K562 (cell line): ENCODE data around the gene SHANK1. TPM values are rescaled to one million over a fixed set of nuclear protein-coding genes. Genes with fewer than 3 reads are reported as not detected.

Source experiments
- CBFB ChIP-seq: sonication (generic); formaldehyde crosslinking; IDR thresholded peaks from 2 replicates; pipeline ENCODE4 v1.4.0; 2020; ENCODE audit warnings: mild to moderate bottlenecking, missing genetic modification reagents
- CHD4 ChIP-seq: fragments of 200-600 bp; sonication (generic); IDR thresholded peaks from 3 replicates; pipeline ENCODE4 v1.6.1; 2012; ENCODE audit warnings: low read depth, mild to moderate bottlenecking, mixed read lengths, low read length, inconsistent platforms; ENCODE audit not compliant: insufficient read depth, insufficient replicate concordance, poor library complexity, severe bottlenecking
- FOXA1 ChIP-seq: fragments of 450-650 bp; IDR thresholded peaks from 2 replicates; pipeline ENCODE4 v1.6.1; 2016; ENCODE audit warnings: mild to moderate bottlenecking, borderline replicate concordance
- GABPB1 ChIP-seq: sonication (generic); formaldehyde crosslinking; IDR thresholded peaks from 2 replicates; pipeline ENCODE4 v1.8.0; 2022; ENCODE audit warnings: mild to moderate bottlenecking, missing genetic modification reagents
- RFX1 ChIP-seq: fragments of 450-650 bp; IDR thresholded peaks from 2 replicates; pipeline ENCODE4 v1.6.1; 2016; ENCODE audit warnings: mild to moderate bottlenecking, moderate library complexity
- RUNX1 ChIP-seq: sonication (generic); IDR thresholded peaks from 2 replicates; pipeline ENCODE4 v1.6.1; 2016; ENCODE audit warnings: antibody characterized with exemption, low read depth
- SMARCC2 ChIP-seq: fragments of 450-650 bp; IDR thresholded peaks from 2 replicates; pipeline ENCODE4 v1.6.1; 2017; ENCODE audit warnings: antibody characterized with exemption, moderate library complexity, mild to moderate bottlenecking, low read depth
- U2AF1 ChIP-seq: fragments of 200-400 bp; formaldehyde crosslinking; optimal IDR thresholded peaks from 2 replicates; pipeline ENCODE3; 2017; ENCODE audit warnings: mild to moderate bottlenecking, low read depth, low read length, moderate library complexity
- ZHX1 ChIP-seq: fragments of 150-350 bp; conservative IDR thresholded peaks from 2 replicates; pipeline ENCODE4 v1.6.1; 2014; ENCODE audit warnings: low read length
- ZNF395 ChIP-seq: fragments of 200-800 bp; sonication (Bioruptor generic); IDR thresholded peaks from 2 replicates; pipeline ENCODE4 v1.6.1; 2017; ENCODE audit warnings: missing genetic modification characterization, missing compliant biosample characterization
- polyA plus RNA-seq, 8 experiments: library from polyadenylated mRNA; depleted of rRNA in 4 of 8; stranded (reverse) in 5 of 8; unstranded in 3 of 8; fragments of >200 nt; fragmentation: Nextera tagmentation in 2 of 8; fragmentation: Illumina TruSeq in 1 of 8; extraction: Ambion mirVana in 2 of 8; extraction: Trizol in 1 of 8; gene quantifications; 2 replicates each; pipeline versions ENCODE4 v1.2.1 to v1.2.3, GENCODE V29; 2011 to 2014; ENCODE audit warnings: inconsistent platforms in 1 of 8, missing spikeins in 1 of 8
- total RNA-seq, 7 experiments: library from RNA; depleted of rRNA in 6 of 7; stranded (reverse); fragments of >200 nt in 6 of 7; fragmentation: Illumina TruSeq in 2 of 7; extraction: Trizol in 2 of 7; gene quantifications; 2 replicates each; pipeline versions ENCODE4 v1.2.1 to v1.2.3, GENCODE V29; 2011 to 2021; ENCODE audit warnings: low replicate concordance in 1 of 7
- TF ChIP-seq, protein P1 (sequence below): fragments of 250-450 bp; sonication (Bioruptor Pico); IDR thresholded peaks from 2 replicates; pipeline ENCODE4 v1.8.0; 2022; ENCODE audit warnings: moderate library complexity, mild to moderate bottlenecking, inconsistent platforms
- TF ChIP-seq, protein P2 (sequence below): sonication (generic); formaldehyde crosslinking; IDR thresholded peaks from 2 replicates; pipeline ENCODE4 v1.8.0; 2022; ENCODE audit warnings: mild to moderate bottlenecking, missing genetic modification reagents
- TF ChIP-seq, protein P3 (sequence below): fragments of 250-450 bp; sonication (Bioruptor Pico); IDR thresholded peaks from 2 replicates; pipeline ENCODE4 v1.5.0; 2022; ENCODE audit warnings: mild to moderate bottlenecking

The SHANK1 gene
- total and polyA plus RNA-seq, 9 of the 15 experiments (the other 6 are each of a cell fraction or from before 2014, with no cell fraction given): 0.33 to 1.3 (median 0.55) TPM; not detected in 2

GRCh38 chr19:50723735-50724521 lies 4.3 kb upstream of the SHANK1 start (continued):
- TF ChIP-seq ZHX1 (no peak), CBFB (CRISPR knock-in tag) (no peak), GABPB1 (peak; percentile 58), RUNX1 (no peak), RFX1 (no peak), CHD4 (no peak), SMARCC2 (no peak), ZNF395 (no peak), FOXA1 (no peak), U2AF1 (no peak)
- TF ChIP-seq, protein P1, sequence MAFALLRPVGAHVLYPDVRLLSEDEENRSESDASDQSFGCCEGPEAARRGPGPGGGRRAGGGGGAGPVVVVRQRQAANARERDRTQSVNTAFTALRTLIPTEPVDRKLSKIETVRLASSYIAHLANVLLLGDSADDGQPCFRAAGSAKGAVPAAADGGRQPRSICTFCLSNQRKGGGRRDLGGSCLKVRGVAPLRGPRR (CRISPR knock-in tag): no peak
- TF ChIP-seq, protein P2, sequence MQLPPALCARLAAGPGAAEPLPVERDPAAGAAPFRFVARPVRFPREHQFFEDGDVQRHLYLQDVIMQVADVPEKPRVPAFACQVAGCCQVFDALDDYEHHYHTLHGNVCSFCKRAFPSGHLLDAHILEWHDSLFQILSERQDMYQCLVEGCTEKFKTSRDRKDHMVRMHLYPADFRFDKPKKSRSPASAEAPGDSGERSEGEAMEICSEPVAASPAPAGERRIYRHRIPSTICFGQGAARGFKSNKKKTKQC (CRISPR knock-in tag): peak; percentile 82; the same call in 1 of the 2 replicates
- TF ChIP-seq, protein P3, sequence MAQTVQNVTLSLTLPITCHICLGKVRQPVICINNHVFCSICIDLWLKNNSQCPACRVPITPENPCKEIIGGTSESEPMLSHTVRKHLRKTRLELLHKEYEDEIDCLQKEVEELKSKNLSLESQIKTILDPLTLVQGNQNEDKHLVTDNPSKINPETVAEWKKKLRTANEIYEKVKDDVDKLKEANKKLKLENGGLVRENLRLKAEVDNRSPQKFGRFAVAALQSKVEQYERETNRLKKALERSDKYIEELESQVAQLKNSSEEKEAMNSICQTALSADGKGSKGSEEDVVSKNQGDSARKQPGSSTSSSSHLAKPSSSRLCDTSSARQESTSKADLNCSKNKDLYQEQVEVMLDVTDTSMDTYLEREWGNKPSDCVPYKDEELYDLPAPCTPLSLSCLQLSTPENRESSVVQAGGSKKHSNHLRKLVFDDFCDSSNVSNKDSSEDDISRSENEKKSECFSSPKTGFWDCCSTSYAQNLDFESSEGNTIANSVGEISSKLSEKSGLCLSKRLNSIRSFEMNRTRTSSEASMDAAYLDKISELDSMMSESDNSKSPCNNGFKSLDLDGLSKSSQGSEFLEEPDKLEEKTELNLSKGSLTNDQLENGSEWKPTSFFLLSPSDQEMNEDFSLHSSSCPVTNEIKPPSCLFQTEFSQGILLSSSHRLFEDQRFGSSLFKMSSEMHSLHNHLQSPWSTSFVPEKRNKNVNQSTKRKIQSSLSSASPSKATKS: no peak
